D721Med (cell line): ENCODE results near the gene ESRRA.

ENCODE experiments used
- DNase-seq: peaks from one replicate; pipeline ENCODE4 v3.0.0; 2011; ENCODE audit warnings: low spot score; ENCODE audit not compliant: insufficient read length
- FAIRE-seq: peaks from 2 replicates; lab custom pipeline; 2011; peaks lifted over from hg19 to GRCh38; lab: Jason Lieb, UNC
- TF ChIP-seq, protein P1 (sequence below): IDR thresholded peaks from 2 replicates; pipeline ENCODE4 v1.5.1; 2012; ENCODE audit warnings: mild to moderate bottlenecking, control low read depth; ENCODE audit not compliant: insufficient read depth; ENCODE audit errors: missing control alignments

ESRRA gene

DNA sequence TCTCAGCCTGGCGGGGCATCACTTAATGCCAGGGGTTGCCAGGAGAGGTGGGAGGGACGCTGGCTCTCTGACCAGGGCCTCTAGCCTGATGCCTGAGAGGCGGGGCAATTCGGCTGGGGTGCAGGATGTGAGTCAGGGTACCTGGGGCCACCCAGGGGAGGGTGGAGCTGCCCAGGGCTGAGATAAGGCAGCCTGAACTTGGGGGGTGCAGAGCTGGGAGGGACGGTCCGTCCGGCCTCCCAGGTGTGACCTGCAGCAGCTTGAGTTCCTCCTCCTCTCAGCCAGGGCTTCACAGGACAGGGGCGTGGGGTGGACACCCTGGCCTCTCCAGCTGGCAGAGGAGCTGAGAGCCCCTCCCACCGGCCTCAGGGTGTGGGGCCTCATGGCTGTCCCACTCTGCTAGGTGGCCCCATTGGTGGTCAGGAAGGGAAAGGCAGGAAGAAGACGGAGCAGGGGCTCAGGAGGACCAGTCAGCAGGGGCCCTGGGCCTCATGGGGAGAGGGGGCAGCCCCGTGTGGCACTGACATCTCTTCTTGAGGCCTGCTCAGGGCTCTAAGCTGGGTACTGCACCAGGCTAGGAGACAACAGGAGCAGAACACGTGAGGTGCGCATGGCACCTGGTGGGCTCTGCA is 52.7 kb downstream of the ESRRA start:
- FAIRE-seq = no peak
- no peak for DNase-seq

DNA sequence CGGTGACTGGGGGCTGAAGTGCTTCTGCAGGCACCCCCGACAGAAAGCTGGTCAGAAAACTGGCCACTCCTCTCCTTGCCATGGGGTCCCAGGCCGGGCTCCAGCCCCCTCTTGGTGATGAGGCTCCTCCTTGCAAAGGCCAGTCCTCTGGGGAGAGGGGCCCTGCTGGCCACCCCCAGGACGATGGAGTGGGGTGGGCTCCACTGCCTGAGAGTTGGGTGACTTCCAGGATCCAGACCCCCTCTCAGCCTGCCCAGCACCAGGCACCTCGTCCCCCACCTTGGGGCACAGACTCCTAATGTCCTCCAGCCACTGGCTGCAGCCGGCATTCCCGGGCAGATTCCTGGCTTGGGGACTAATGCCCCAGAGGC is 53.2 kb downstream of the ESRRA start:
- FAIRE-seq (no peak), DNase-seq (no peak)
- TF ChIP-seq, protein P1, sequence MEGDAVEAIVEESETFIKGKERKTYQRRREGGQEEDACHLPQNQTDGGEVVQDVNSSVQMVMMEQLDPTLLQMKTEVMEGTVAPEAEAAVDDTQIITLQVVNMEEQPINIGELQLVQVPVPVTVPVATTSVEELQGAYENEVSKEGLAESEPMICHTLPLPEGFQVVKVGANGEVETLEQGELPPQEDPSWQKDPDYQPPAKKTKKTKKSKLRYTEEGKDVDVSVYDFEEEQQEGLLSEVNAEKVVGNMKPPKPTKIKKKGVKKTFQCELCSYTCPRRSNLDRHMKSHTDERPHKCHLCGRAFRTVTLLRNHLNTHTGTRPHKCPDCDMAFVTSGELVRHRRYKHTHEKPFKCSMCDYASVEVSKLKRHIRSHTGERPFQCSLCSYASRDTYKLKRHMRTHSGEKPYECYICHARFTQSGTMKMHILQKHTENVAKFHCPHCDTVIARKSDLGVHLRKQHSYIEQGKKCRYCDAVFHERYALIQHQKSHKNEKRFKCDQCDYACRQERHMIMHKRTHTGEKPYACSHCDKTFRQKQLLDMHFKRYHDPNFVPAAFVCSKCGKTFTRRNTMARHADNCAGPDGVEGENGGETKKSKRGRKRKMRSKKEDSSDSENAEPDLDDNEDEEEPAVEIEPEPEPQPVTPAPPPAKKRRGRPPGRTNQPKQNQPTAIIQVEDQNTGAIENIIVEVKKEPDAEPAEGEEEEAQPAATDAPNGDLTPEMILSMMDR = no peak

More for the DNA sequence above, 52.7 kb downstream of the ESRRA start:
- TF ChIP-seq, protein P1 = no peak

DNA sequence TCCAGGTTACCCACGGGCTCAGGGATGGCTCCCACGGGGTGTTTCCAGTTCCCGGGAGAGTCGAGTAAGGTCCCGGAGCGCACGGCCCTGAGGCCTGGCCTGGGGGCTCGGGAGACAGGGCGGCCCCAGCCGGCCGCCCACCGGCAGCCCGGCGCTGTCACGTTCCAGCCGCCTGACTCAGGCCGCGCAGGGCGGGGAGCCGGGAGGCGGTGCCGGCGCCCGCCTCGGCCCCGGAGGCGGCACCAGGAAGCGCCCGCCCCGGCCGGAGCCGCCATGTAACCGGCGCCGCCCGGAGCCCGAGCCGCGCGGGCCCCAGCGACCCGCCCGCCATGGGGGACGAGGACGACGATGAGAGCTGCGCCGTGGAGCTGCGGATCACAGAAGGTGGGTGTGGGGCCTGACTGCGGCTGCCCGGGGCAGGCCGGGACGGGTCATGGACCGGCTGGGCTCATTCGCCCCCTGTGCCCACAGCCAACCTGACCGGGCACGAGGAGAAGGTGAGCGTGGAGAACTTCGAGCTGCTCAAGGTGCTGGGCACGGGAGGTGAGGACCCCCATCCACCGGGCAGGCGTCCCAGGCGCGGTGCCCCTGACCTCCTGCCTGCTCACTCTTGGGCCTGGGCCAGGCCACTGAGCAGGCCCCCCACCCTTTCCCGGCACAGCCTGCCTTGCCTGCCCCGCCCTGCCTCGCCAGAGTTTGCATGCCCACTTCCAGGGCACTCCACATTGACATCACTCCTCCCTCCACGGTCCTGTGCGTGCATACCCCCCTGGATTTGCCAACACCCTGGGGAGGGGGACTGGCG is 53.8 kb downstream of the ESRRA start, which contains the start of gene RPS6KA4:
RPS6KA4 (plus strand) TSS at position 256 of the 805 bp plus-strand sequence; CDS start at position 330, 74 bp downstream.
- DNase-seq = peak; percentile 66
- FAIRE-seq = no peak
- TF ChIP-seq, protein P1 = no peak

DNA sequence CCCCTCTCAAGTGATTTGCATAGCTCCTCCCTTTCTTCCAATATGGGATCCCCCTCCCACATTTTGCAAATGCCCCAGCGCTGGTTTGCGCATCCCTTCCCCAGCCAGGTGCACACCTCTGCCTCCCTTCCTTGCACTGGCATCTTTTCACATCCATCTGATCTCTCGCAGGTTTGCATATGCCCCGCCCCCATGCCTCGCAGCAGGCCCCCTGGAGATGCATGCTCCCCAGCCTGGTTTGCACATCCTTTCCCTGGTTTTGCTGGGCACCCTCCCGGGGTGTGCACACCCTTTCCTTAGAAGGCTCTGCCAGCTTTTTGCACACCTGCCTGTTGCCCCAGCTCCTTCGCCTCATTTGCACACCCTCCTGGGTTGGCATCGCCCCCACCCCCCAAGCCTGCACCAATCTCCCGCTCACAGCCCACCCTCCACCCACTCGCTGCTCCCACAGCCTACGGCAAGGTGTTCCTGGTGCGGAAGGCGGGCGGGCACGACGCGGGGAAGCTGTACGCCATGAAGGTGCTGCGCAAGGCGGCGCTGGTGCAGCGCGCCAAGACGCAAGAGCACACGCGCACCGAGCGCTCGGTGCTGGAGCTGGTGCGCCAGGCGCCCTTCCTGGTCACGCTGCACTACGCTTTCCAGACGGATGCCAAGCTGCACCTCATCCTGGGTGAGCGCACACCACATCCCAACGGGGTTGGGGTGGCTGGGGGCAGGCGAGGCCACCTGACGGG is 54.6 kb downstream of the ESRRA start:
- FAIRE-seq = no peak
- no peak for DNase-seq
- TF ChIP-seq, protein P1 = no peak

DNA sequence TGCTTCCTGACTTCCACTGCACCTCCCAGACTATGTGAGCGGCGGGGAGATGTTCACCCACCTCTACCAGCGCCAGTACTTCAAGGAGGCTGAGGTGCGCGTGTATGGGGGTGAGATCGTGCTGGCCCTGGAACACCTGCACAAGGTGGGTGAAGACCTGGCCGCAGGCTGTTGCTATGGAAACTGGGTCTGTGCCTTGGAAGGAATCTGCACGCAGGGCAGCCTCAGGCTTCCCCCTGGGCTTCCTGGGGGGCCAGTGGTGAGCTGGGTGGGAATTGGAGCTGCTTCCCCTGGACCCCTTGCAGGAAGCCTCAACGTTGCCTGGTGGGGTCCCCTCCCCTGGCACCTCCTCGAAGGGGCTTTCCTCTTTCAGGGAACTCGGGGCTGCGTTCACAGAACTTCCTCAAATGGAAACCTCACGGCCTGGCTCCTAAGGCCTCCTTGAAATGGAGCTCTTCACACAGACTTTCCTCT is 55.2 kb downstream of the ESRRA start:
- no peak for FAIRE-seq
- DNase-seq = no peak
- TF ChIP-seq, protein P1 = no peak

DNA sequence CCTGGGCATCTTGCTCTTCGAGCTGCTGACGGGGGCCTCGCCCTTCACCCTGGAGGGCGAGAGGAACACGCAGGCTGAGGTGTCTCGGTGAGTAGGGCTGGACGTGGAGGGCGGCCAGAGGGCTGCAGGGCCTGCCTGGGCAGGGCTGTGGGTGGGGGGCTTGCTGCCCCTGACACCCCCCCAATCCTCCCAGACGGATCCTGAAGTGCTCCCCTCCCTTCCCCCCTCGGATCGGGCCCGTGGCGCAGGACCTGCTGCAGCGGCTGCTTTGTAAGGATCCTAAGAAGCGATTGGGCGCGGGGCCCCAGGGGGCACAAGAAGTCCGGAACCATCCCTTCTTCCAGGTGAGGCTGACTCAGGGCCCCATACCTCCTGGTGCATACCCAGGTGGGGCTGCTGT is 56.3 kb downstream of the ESRRA start:
- DNase-seq (no peak), FAIRE-seq (no peak)
- TF ChIP-seq, protein P1 = no peak
